CD4-positive, alpha-beta T cell treated with Interleukin-17A for 1 hour (primary cell): Measurements from ENCODE around the gene RALGAPA1.
"Not testable (repeated sequence)": the region's sequence is repeated elsewhere in the genome, so short reads cannot be mapped to it uniquely, and the experiment has no call there.

Source experiments
- DNase-seq: peaks from one replicate; pipeline ENCODE4 v3.0.0-alpha.2; 2020

Gene RALGAPA1

DNA sequence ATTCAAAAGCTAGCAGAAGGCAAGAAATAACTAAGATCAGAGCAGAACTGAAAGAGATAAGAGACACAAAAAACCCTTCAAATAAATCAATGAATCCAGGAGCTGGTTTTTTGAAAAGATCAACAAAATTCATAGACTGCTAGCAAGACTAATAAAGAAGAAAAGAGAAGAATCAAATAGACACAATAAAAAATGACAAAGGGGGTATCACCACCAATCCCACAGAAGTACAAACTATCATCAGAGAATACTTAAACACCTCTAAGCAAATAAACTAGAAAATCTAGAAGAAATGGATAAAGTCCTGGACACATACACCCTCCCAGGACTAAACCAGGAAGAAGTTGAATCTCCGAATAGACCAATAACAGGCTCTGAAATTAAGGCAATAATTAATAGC, 189.6 kb downstream of the RALGAPA1 start:
- not testable (repeated sequence) for DNase-seq

DNA sequence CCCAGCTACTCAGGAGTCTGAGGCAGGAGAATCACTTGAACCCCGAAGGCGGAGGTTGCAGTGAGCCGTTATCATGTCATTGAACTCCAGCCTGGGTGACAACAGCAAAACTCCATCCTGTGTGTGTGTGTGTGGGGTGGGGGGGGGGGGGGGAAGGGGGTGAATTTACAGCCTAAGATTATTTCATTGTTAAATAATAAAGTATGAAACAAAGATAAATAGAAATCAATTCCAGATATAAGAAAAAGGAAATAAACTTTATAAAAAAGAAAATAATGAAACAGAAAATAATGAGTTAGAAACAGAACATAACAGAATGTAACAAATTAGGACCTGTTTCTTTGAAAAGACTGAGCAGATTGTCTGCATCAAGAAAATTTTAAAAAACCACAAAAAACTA, 191.6 kb downstream of the RALGAPA1 start:
- no peak for DNase-seq

DNA sequence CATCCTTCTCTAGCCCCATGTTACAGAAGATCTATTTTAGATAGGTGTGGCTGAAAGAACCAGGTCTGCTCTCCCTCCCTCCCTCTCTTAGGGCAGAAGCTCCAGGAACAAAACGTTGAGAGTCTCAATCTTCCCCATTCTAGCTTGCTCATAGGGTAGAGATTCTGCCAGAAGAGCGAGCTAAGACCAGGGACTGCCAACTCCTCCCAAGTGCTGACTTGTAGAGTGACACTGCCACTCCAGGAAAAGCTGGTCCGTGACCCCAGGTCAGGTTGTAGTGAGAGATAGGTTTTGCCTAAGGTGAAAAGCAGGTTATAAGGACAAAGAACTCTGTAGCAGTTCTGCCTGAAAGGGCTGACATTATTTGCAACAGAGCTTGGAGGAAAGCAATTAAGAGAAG, 201.7 kb downstream of the RALGAPA1 start:
- no peak for DNase-seq

DNA sequence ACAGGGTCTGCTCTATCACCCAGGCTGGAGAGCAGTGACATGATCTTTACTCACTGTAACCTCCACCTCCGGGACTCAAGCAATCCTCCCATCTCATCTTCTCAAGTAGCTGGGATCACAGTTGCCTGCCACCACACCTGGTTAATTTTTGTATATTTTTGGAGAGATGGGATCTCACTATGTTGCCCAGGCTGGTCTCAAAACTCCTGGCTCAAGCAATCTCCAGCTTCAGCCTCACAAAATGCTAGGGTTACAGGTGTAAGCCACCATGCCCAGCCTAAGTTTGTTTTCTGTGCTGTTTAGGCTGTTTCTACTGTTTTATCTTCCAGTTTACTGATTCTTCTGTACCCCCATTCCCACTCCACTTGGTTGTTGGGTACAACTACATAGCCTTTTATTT, 208.8 kb downstream of the RALGAPA1 start:
- no peak for DNase-seq

DNA sequence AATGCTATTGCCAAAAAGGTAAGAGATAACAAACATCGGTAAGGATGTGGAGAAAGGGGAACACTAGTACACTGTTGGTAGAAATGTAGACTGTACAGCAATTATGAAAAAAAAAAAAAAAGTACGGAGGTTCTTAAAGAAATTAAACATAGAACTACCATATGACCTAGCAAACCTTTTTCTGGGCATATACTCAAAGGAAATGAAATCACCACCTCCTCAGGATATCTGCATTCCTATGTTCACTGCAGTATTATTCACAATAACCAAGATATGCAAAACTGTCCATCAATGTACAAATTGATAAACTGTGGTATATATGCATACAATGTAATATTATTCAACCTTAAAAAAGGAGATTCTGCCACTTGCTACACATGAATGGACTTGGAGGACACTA, 214.5 kb downstream of the RALGAPA1 start:
- no peak for DNase-seq

DNA sequence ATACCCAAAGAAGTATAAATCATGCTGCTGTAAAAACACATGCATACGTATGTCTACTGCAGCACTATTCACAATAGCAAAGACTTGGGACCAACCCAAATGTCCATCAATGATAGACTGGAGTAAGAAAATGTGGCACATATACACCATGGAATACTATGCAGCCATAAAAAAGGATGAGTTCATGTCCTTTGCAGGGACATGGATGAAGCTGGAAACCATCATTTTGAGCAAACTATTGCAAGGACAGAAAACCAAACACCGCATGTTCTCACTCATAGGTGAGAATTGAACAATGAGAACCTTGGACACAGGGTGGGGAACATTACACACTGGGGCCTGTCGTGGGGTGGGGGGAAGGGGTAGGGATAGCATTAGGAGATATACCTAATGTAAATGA, 221.7 kb downstream of the RALGAPA1 start:
- DNase-seq, result not testable (repeated sequence)

DNA sequence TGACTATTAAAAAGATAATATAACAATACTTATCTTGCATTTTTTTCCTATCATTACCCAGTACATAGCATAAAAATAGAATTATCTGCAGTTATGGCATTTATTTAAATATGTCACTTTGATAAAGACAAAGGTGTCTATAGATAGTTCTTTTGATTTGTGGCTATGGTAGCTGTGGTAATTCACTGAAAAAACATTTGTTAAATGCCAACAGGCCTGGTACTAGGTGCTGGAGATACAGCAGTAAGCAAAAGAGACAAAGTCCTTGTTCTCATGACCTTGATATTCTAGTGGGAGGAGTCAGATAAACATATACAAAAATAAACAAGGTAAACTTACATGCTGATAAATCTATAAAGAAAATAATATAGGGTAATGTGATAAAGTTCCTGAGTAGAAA, 230.5 kb downstream of the RALGAPA1 start:
- no peak for DNase-seq

DNA sequence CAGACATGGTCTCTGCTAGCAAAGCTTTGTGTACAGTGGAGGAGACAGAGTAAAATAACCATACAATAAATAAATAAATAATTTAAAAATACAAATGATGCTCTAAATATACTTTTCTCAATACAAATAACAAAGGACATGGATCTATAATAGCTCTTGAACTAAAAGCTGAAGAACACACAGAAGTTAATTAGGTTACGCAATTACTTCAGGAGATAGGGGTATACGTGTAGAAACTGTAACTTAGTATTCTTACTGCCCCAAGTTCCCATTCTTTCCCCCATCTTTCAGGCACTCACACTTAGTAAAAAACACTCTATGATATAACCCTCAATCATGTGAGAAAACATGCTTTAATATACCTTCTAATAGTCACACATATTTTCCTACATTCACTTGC, 231.0 kb downstream of the RALGAPA1 start:
- DNase-seq, result no peak

DNA sequence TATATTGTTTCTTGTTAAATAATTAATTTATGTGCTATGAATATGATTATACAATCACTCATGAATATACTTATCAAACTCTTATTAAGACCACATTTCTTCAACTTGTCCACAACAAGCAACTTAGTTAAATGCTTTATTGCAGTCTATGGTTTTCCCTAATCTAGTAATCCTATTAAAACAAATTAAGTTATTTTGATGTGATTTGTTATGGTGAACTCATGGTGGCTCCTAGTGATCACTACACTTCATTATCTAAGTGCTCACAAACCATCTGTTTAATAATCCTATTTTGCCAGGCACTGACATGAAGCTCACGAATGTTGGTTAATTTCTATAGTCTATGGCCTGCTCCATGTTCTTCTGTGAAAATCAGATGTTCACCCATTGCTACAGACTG, 232.2 kb downstream of the RALGAPA1 start:
- no peak for DNase-seq

DNA sequence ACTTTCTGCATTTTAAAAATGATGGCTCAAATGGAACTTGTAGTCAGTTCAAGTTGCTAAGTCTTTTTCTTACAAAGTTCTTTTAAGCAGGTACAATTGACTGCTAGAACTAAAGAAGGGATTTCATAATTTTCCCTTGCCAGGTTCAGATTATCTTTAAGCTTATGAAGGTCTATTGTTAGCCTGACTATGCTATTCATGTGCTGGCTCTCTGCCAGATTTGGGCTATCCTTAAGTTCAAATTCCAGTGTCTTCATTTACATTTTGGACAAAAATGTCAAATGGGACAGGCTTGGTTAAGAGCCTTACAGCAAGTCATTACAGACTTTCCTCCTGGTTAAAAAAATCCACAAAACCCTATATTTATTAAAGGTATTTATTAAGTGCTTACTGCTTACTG, 232.8 kb downstream of the RALGAPA1 start:
- no peak for DNase-seq

DNA sequence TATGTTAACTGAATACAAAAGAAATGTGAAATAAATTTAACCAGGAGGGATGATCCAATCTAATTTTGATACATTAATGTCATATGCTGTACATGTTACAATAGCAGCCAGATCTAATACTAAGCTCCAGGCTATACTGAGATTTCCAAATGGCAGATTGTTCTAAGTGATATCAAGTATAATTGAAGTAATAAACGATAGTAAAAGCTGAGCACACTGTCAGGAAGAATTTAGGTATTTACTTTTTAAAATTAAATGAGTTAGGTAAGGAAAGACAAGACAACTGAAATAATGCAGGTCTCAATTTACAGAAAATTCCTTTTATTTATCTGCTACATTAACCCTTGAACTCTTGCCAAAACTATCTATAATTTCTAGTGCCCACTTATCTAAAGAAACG, 235.2 kb downstream of the RALGAPA1 start:
- no peak for DNase-seq

DNA sequence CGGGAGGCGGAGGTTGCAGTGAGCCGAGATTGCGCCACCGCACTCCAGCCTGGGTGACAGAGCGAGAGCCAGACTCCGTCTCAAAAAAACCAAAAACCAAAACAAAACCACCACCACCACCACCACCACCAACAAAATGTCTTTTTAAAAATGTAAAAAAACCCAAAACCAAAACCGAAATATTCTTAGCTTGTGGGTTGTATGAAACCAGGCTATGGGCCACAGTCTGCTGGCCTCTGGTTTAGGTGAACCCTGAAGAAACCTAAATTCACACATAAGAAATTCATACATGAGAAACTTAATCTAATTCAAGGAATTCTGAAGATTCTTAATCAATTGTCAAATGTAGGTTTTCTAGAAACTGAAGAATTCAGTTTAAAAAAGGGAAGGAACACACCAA, 237.5 kb downstream of the RALGAPA1 start:
- DNase-seq, result no peak

DNA sequence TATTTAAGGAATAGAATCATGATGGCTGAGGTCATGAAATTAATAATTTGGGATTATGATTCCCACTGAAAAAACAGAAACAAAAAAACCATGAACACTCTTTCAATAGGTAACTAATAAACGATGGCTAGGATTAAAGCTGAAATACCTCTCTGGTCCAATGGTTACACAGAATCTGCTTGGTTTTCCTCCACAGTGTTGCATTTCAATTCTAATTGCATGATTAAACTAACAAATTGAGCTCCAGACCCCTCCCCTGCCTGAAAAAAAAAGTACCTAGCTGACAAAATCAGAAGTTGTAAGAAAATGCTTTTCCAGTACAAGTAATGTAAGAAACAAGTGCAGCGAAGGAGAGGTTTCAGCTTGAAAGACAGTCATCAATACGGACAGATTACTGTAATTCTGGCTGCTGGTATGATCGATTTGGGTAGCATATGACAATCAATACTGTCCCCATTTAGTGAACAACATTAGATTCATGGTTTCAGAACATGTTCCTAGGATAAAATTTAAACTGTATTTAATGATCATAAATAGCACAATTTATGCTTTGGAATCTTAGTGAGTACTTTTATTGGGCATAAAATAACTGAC, 243.1 kb downstream of the RALGAPA1 start:
- DNase-seq, result no peak

DNA sequence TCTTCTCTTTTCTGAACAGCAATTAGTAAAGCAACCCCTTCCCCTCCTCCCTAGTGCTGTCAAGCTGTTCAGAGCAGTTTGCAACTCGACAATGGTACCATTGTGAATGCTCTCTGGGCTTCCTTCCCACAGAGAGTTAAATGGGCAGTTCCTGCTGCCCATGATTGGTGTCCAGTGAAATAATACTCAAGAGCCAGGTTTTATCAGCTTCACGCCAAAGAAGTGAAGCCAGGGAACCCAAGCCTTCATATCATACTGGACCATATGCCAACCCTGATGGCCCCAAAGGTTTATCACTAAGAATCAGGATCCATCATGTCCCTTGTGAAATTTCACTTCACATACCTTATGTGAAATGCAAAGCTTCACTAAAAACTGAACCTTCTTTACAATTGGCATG, 250.4 kb downstream of the RALGAPA1 start:
- DNase-seq, result no peak

DNA sequence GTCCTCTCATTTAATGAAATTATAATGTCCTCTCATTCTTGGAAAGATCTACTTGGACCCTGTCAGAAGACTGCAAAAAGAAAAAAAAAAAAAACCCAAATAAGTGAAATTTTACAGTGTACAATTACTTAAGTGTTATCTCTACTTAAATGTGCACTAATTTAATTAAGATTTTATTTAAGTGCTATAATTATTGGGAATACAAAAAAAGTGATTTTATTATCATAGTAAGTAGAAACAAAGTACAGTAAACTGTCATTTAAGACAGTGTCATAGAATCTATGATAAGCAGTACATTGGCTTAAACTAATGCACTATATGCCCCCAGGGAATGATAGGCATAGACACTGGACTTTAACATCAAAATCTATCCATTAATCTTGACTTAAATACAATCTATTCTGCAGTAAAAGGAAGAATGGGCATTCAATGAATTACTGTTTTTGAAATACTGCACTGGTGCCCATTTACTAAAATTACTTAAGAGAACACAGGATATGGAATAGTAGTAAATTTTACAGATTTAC, 251.8 kb downstream of the RALGAPA1 start:
- DNase-seq, result no peak

DNA sequence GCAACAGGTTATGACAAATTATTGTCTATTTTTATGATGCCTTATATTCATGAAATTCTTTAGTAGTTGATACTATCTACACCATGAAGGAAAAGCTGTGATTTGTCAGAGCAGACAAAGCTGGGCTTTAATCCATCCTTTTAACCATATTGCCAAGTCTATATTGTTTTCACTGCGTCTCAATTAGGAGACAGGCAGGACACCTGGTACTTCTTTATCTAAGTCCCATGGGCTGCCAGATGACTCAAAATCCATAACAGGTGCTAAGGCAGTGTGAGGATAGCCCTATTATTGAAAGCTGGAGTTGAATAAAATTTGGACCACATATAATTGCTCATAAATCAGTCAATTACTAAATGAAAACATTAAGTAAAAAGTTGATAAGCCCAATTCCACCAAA, 252.5 kb downstream of the RALGAPA1 start:
- no peak for DNase-seq

DNA sequence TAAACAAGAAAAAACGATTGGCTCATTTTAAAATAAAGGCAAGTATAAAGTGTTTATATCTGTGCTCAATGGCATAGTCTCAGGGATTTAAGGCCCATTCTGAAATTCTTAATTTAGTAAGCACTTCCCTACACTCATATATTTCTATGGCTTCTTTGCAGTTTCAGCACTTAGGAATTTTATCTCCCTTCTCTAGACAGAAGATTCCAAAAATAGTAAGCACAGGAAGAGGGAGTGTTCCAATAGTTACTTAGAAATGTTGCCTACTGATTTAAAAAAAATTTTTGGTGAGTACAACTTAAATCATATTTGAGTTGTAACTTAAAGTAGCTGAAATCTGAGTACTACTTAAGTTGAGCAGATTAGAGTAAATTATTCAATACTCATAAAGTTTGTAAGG, 255.3 kb downstream of the RALGAPA1 start:
- no peak for DNase-seq

DNA sequence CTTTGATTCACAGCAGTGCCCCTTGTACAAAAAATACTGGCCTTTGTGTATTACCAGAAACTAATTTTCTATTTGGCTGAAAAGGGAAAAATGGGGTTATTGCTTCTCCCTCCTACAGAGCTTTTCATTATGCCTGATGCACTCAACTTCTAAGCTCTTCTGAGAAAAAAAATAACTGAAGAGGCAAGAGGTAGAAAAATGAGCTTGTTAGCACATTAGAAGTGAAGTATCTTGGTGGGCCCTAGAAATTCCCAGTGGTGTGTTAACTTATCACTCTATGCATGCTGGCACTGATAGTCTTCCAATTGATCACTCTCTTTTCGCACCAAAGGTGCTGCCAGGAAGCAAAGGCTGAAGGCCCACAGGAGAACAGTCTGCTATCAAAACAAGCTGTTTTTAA, 258.0 kb downstream of the RALGAPA1 start:
- no peak for DNase-seq

DNA sequence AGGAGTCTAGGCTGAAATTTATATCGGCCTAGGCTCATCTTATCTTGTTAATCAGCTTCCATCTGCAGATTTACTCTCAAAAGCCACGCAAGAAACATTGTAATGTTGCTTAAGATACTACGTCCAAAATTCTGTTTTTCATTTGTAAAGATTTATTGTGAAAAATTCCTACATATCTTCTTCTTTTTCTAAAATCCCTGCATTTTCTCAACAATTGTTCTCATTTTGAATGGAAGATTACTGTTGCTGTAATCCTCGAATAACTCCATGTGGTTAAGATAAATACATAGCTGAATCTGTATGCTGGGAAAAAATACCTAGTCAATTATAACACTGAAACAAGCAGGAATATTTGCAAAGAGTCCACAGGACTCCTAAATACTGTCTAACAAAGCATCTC, 259.5 kb downstream of the RALGAPA1 start:
- no peak for DNase-seq

DNA sequence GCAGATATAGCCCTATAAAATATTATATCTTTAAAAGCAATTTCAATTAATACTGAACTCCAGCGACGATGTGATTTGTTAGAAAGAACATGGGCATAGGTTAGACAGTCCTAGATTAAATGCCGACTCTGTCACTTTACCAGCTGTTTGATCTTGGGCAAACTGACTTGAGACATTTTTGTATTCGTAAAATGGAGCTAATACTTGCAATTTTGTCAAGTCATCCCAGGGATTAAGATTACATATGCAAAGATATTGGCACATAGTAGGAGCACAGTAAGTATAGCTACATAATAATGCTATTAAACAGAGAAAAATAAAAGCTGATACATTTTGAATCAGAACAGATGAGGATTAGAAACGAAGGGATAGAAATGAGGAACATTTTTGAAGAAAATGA, 266.1 kb downstream of the RALGAPA1 start:
- DNase-seq, result no peak

DNA sequence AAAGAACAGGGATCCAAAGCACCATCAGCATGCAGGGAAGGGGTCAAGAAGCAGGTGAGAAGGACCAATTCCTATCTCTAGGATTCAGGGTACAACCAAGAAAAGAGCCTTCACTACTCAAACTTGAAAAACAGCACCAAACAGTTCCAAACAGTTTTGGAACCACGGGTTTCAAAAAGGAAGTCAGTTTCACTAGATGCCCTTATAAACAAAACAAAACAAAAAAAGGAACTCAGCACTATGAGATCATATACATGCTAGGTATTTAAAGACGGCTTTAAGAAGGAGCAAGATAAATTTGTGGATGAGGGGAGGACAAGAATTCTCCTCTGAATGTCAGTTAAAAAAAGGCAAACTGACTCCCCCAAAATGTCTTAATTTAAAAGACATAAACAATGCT, 269.1 kb downstream of the RALGAPA1 start:
- no peak for DNase-seq

DNA sequence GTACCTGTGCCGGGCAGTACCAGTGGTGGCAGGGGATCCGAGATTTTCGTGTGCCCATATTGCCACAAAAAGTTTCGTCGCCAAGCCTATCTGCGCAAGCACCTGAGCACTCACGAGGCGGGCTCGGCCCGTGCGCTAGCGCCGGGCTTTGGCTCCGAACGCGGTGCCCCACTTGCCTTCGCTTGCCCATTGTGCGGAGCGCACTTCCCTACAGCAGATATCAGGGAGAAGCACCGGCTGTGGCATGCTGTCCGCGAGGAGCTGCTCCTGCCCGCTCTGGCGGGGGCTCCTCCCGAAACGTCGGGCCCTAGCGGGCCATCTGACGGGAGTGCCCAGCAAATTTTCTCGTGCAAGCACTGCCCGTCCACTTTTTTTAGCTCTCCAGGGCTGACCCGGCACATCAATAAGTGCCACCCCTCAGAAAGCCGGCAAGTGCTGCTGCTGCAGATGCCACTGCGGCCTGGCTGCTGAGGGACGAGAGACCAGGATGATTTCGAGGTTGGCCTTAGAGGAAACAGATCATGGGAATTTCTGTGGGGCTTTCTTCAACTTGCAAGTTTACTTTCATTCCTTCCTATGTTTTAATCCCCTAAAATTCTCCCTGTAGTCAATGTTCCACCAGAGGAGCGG, 273.5 kb downstream of the RALGAPA1 start:
- DNase-seq, result no peak

DNA sequence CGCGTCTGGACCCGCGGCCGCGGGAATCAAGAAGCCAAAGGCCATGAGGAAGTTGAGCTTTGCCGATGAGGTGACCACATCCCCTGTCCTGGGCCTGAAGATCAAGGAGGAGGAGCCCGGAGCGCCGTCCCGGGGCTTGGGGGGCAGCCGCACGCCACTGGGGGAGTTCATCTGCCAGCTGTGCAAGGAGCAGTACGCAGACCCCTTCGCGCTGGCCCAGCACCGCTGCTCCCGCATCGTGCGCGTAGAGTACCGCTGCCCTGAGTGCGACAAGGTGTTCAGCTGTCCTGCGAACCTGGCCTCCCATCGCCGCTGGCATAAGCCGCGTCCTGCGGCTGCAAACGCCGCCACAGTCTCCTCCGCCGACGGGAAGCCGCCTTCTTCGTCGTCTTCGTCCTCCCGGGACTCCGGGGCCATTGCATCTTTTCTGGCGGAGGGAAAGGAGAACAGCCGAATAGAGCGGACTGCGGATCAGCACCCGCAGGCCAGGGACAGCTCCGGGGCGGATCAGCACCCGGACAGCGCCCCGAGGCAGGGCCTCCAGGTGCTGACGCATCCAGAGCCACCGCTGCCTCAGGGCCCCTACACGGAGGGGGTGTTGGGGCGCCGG, 274.1 kb downstream of the RALGAPA1 start:
- peak; percentile 61 for DNase-seq

DNA sequence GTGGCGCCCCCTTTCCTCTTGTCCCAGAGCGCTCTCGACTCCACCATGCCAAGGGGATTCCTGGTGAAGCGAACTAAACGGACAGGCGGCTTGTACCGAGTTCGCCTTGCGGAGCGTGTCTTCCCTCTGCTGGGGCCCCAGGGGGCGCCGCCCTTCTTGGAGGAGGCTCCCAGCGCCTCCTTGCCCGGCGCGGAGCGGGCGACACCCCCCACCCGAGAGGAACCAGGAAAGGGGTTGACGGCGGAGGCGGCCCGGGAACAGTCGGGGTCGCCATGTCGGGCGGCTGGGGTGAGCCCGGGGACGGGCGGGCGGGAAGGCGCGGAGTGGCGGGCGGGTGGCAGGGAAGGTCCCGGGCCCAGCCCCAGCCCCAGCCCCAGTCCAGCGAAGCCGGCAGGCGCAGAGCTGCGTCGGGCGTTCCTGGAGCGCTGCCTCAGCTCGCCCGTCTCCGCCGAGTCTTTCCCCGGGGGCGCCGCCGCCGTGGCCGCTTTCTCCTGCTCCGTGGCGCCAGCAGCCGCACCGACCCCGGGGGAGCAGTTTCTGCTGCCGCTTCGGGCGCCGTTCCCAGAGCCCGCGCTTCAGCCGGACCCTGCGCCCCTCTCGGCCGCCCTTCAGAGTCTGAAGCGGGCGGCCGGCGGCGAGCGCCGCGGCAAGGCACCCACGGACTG, 274.8 kb downstream of the RALGAPA1 start:
- DNase-seq, result no peak
